H4 (cell line): ENCODE measurements around the gene TYW1. TPM values are rescaled to one million over a fixed set of nuclear protein-coding genes. Genes with fewer than 3 reads are reported as not detected.
"Not testable (repeated sequence)": the region's sequence is repeated elsewhere in the genome, so short reads cannot be mapped to it uniquely, and the experiment has no call there.

Experiments
- DNase-seq: peaks from one replicate; pipeline ENCODE4 v3.0.0-alpha.2; 2015; ENCODE audit warnings: low spot score
- total RNA-seq: library from RNA; depleted of rRNA; stranded (reverse); fragments of >200 nt; shearing (Covaris generic); gene quantifications from 2 replicates; pipeline ENCODE4 v1.2.3, GENCODE V29; 2014

Gene TYW1
- total RNA-seq, 1 experiment from 2014 or later: 35.9 TPM

DNA sequence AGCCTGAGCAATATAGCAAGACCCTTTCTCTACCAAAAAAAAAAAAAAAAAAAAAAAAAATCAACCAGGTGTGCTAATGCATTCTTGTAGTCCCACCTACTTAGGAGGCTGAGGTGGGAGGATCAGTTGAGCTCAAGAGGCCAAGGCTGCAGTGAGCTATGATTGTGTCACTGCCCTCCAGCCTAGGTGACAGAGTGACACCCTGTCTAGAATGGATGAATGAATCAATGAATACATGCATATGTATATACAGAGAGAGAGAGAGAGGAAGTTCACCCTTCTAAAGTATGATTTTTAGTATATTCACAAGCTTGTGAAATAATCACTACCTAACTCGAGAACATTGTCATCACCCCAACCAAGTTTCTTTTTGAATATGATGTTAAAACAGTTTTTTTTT is 138.3 kb downstream of the TYW1 start:
- not testable (repeated sequence) for DNase-seq

DNA sequence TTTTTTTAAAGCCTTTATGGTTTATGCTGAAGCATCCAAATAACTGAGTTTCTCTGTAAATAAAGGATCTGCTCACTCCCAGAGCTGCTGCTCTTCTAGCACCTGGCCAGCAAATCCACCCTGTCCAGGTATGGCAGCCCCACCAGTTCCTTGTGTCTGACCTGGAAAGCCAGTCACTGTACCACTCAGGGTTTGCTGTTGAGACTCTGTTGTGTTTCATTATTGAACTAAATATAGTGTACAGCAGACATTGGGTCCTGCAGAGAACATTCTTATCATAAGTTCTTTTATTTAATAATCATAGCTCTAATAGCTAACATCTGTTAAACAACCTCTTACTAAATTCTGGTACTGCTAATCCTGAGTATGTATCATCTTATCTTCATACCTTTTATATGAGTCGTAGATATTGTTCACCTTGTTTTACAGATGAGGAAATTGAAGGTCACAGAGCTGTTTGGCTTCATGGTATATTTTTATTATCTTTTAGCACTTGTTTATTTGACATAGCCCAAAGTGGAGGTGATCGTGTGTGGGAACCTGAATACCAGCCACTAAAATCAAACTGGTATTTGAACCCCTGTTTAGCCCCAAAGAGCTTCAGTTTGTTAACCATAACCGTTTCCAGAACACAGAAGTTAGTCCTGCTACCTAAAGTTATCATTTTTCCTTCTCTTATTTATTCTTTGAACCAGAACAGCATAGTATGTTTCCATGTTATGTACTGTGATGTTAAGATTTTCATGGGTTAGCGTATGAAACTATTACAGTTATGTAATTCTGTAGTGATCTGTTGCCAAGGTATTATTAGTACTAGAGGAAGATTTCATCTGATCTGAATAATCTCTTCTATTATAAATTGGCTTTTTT is 139.2 kb downstream of the TYW1 start:
- DNase-seq: not testable (repeated sequence)

DNA sequence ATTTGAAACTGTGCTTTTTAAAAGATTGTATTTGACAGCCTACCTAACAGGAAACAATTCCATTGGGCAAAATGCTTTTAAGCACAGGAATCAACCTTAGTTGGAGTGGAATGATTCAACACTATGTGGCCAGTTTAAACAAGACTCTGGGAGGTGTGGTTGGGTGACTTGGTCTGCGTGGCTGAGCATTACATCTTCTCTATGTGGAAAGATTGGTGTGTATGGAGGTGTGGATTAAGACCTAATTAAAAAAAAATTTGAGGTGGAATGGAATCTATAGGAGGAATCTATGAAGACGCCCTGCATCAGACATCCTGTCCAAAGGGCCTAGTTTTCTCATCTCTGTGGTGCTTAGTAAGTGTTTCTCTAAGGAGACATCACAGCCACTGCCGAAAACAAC is 140.9 kb downstream of the TYW1 start:
- not testable (repeated sequence) for DNase-seq

DNA sequence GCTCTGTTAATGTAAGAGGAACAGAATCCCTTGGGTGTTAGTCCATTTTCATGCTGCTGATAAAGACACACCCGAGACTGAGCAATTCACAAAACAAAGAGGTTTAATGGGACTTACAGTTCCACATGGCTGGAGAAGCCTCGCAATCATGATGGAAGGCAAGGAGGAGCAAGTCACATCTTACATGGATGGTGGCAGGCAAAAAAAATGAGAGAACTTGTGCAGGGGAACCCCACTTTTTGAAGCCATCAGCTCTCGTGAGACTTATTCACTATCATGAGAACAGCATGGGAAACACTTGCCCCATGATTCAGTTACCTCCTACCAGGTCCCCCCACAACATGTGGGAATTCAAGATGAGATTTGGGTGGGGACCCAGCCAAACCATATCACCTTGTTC is 143.2 kb downstream of the TYW1 start:
- not testable (repeated sequence) for DNase-seq

DNA sequence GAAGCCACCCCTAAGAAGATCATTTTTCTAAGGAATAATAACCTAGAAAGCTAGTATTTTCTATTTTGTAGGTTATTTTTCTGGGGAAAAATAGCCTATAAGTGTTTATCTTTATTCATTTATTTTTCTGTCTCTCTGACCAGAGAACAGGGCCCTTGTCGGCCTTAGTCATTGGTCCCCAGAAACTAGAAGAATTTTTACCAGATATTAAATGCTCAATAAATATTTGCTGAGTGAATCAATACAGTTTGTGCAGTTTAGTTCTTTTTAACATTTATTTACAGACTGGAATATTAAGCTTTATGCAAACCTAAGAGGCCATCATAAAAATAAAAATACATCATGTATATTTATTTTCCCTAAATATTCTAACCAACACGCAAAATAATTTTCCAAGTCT is 144.4 kb downstream of the TYW1 start:
- not testable (repeated sequence) for DNase-seq

DNA sequence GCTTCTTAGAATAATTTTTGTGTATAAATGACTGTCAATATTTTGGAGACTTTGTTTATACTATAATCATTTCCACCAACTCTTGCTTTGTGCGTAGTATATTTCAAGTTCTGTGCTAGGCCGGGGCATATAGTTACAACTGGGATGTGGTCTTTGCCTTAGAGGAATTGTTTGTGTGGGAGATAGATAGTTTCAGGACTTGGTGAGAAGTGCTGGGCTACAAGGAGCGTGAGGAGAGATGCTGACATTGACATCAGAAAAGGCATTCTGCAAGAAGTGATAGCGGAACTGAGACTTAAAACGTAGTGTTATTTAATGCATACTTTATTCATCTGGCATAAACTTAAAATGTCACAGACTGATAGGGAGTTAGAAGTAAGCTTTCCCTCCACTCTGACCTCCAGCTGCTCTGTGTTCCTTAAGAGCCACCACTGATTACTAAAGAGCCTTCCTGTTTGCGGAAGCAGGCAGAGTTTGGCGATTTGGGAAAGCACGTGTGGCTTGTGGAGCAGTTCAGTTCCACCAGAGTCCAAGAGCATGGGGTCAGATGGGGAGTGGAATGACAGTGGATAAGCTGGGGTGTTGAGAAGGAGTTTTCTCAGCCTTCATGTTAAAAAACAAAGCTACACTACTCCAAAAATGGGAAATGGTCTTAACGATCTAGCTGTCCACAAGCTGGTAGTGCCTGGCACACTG is 146.6 kb downstream of the TYW1 start:
- DNase-seq: not testable (repeated sequence)

DNA sequence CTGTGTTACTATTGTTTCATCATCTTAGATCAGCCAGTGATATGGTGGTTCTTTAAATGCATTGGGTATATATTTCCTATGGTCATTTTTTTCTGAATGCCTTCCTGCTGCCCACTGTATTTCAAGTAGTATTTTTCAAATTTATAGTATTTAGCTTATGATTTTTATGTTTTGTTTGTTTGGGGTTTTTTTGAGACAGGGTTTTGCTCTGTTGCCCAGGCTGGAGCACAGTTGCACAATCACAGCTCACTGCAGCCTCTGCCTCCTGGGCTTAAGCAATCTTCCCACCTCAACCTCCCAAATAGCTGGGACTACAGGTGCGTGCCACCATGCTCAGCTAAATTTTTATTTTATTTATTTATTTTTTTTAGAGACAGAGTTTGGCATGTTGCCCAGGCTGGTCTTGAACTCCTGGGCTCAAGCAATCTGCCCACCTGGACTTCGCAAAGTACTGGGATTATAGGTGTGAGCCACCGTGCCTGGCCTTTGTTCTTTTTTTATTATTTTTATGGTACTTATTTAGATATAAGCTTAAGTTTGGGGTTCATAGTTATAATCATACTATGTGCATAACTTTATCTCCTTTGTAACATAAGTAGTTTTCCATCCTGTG is 149.1 kb downstream of the TYW1 start:
- DNase-seq: not testable (repeated sequence)

DNA sequence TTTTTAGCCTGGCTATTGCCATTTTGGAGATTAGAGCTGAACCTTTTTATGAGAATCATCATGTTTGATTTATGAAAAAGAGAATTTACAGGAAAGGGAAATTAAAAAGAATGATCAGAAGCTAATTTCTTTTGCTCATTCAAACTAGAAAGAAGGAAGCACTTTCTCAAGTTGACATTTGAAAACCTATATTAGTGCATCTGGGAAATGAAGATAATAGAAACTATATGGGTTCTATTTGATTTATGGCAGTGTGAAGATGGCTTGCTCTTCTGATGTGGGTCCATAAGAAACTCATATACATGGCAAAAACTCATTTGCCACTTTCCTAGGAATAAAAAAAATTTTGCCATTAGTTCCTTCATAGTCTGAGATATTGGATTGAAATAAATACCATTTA is 152.5 kb downstream of the TYW1 start:
- not testable (repeated sequence) for DNase-seq

DNA sequence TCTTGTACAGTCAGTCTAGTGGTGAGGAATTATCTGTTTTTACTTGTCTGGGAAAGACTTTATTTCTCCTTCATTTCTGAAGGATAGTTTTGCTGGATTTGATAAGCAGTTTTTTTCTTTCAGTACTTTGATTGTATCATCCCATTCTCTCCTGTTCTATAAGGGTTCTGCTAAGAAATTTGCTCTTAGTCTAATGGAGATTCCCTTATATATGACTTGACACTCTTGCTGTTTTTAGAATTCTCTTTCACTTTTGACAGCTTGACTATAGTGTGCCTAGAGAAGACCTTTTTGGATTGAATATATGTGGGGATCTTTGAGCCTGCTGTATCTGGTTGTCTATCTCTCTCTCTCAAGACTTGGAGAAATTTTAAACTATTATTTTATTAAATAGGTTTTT is 157.7 kb downstream of the TYW1 start:
- not testable (repeated sequence) for DNase-seq

DNA sequence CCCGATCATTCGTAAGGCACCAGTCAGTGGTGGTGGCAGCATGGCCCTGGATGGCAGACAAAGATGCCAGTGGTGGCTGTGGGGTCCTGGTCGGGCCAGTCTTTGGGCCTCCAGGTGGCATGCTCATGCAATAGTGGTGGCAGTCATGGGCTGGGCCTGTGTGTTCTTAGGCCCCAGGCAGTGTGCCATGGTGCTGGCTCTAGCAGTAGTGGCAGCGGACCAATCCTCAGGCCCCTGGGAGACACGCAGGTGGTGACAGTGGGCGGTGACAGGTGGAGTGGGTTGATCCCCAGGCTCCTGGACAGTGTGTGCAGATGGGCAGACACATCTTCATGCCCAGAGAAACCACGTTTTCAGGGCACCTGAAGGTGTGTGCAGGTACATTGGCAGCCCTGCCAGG is 159.4 kb downstream of the TYW1 start:
- not testable (repeated sequence) for DNase-seq

DNA sequence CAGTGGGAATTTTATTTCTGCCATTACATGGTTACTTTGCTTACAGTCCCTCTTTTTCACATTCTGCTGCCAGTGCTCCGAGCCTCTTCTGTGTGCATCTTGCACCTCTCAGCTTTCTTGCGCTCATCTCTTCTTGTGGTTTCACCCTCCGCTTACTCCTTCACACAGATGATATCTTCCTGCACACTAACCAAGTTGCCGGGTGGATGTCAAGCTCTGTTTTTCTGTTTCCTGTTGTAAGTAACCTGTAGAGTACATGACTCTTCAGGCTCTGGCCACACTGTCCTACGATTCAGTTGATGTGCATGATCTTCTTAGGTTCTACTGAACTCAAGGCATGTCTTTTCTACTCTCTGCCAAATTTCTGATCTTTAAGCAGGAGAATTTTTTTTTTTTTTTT is 166.7 kb downstream of the TYW1 start:
- not testable (repeated sequence) for DNase-seq

DNA sequence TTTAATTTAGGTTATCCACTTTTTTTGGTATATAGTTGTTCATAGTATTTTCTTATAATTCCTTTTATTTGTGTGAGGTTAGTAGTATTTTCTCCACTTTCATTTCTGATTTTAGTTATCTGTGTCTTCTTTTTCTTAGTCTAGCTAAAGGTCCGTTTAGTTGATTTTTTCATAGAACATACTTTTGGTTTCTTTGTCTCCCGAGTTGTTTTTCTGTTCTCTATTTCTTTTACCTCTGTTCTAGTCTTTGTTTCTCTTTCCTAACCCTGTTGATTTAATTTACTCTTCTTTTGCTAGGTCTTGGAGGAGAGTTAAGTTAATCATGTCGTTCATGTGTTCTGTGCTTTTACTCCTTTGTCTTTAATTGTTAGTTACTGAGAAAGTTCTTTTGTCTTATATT is 174.5 kb downstream of the TYW1 start:
- not testable (repeated sequence) for DNase-seq

DNA sequence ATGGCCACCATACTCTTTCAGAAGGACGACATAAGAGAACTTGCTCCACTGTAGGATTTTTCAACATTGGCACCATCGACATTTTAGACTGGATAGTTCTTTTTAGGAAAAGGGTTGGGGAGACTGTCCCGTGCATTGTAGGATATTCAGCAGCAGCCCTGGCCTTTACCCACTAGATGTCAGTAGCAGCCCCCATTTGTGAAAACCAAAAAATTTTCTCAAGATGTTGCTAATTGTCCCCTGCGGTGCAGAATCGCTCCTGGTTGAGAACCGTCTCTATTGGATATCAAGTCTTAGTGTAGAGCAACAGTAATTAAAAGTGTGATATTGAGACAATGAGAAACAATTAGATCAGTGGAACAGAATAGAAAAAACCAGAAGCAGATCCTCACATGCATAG is 180.1 kb downstream of the TYW1 start:
- DNase-seq: not testable (repeated sequence)

DNA sequence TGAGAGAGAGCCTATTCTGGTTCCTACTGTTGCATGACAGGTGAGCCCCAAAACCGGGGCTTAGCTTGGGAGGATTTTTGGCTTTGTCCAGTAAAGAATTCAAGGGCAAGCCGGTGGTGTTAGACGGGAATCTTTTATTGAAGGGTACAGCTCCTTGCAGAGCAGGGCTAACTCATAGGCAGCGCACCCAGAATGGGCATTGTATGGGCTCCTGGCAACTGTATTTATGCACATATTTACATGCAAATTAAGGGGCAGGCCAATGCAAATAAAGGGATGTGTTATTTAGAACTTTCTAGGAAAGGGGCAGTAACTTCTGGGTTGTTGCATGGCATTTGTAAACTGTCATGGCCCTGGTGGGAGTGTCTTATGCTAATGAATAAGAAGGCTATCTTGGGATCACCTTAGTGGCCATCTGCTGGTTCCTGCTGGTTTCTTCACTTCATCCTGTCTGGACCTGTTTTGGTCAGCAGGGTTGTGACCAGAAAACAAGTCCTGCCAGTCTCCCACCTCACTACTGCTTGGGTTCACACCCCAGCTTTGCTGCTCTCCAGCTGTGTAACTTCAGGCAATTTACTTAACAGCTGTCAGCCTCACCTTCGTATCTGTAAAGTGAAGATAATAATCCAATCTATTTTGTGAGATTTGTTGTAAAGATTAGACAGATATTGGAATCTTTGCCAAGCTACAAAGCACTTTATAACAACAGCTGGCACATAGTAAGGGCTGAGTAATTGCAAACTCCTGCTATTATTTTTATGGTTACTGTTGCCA is 182.5 kb downstream of the TYW1 start:
- DNase-seq: not testable (repeated sequence)

DNA sequence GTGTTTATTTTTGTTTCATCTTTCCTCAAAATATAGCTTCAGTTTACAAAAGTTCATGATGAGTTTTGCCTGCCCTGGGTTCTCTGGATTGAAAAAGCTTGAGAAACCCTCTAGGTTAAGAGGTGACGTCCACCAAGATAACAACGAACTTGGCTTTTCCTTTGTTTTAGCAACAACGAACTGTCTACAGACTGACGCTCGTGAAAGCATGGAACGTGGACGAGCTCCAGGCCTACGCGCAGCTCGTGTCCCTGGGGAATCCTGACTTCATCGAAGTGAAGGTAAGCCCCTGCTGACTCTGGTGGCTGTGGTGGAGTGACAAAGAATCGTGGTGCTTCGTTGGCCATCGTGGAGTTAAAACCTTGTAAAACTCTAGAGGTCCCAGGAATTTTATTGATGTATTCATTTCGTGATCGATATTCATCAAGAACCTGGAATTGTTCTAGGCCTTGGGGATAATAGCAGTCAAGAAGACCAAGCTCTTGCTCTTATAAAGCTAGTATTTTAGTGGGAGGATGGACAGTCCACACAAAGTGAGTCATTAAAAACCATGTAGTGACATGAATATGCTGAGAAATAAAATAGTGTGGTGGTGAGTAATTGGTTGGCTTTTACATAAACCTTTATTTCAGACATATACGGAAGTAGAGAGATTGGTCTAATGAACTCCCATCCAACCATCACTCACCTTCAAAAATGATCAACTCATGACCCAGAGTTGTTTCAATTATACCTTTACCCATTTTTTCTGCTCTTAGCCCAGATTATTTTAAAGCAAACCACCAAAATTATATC is 186.5 kb downstream of the TYW1 start:
- not testable (repeated sequence) for DNase-seq

DNA sequence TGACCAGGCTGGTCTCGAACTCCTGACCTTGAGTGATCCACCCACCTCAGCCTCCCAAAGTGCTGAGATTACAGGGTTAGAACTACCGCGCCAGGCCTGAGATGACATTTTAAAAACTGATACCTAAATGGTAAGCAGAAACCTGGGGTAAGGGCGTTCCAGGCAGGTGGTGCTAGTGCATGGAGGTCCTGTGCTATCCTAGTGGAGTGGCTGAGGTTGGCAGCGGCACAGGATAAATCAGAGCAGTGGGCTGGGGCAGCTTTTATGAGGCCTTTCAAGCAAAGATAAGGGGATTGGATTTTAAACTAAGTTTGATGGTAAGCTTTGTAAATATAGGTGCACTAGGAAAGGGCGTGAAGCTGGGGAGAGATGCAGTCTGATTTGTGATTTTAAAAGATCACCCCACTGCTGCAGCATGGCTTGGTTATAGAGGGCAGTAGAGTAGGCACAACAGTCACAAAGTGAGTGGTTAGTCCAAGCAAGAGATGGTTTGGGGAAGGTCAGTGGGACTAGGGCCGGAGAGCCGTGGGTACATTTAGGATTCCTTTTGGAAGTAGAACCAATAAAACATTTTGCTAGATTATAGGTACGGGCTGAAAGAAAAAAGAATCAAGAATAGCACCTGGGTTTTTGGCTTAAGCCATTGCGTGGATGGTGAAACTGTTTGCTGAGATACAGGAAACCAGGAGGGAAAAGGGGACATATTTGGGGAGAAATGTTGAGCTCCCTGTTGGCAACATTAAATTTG is 188.5 kb downstream of the TYW1 start:
- DNase-seq: not testable (repeated sequence)

DNA sequence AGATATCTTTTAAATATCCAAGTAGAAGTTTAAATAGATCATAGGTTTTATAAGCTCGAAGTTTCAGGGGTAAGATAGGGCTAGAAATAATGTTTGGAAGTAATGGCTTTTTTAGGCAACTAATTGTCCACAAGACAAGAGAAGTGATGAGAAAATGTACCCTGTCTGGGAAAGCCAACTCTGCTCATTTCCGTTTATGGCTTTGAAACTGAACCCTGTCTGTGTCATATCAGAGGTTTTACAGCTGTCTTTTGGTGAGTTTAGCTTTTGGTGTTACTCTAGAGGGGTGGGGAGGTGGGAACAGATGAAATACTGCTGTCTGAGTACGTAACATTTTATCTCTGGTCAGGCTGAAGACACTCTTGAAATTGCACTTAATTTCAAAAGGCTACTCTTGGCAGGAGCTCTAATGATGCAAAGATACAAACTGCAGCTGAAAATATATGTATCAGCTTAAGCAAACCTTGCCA is 189.1 kb downstream of the TYW1 start:
- DNase-seq: not testable (repeated sequence)

DNA sequence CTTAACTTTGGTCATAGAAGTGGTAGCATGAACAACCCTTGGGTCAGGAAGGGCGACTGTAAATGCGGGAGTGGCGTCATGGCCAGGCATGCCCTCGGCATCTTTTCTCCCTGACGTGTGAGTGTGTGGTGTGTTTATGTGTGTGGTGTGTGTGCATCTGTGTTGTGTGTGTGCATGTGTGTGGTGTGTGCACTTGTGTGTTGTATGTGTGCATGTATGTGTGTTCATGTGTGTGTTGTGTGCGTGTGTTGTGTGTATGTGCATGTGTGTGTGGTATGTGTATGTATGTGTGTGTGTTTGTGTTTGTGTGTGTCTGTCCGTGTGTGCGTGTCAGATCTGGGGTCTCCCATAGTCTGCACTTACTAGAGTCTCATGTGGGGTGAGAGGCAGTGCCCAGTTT is 192.5 kb downstream of the TYW1 start:
- not testable (repeated sequence) for DNase-seq

DNA sequence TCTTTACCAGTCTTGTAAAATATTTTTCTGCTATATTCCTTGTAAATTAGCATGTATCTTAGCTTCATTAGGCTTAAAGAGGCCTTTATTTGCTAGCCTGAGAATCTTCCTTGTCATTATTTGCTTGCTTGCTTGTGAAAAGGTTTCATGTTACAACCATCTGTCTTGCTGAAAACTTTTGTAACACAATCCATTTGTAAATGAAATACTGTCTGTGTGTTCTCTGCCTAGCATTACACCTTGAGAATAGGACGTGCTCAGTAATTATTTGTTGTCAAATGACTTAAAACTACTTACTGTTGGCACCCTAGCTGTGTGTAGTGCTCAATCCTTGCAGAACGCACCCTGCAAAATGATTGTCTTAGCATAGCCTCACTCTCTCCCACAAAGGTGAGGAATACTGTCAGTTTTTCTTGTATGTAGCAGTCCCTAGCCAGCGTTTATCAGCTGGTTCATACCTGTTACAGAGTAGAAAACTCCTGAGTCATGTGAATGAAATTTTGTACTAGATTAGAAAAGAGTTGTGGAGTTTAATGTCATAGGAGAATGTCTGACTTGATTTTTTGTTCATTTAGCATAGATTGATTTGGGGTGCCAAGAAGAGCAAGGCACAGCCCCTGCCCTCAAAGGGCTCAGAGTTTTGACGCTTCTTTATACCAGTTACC is 193.3 kb downstream of the TYW1 start:
- DNase-seq: not testable (repeated sequence)
